ENCODE results near the gene FAM217B. TPM values are rescaled to one million over a fixed set of nuclear protein-coding genes. Genes with fewer than 3 reads are reported as not detected.

Gene FAM217B, protein sequence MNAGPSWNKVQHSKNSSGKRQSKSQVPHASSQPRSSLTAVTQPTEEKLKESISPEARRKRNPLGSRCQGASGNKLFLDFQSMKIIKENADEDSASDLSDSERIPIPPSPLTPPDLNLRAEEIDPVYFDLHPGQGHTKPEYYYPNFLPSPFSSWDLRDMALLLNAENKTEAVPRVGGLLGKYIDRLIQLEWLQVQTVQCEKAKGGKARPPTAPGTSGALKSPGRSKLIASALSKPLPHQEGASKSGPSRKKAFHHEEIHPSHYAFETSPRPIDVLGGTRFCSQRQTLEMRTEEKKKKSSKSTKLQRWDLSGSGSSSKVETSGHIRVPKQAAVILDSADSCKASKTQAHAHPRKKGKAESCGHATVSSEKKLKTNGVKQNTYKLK
- 15.4 TPM for polyA plus RNA-seq
- long read RNA-seq, donor 1, full-length matches to known transcripts = 1 of 1 reads
- long read RNA-seq, donor 1, partial matches to known transcripts = 0 of 1 reads
- long read RNA-seq, donor 1, other reads (novel, unspliced or antisense) = 0 of 1 reads
- long read RNA-seq, donor 2, full-length matches to known transcripts = 6 of 6 reads
- long read RNA-seq, donor 2, partial matches to known transcripts = 0 of 6 reads
- long read RNA-seq, donor 2, other reads (novel, unspliced or antisense) = 0 of 6 reads
- long read RNA-seq, donor 3, full-length matches to known transcripts = 14 of 14 reads
- long read RNA-seq, donor 3, partial matches to known transcripts = 0 of 14 reads
- long read RNA-seq, donor 3, other reads (novel, unspliced or antisense) = 0 of 14 reads
- long read RNA-seq, donor 4, full-length matches to known transcripts = 3 of 3 reads
- long read RNA-seq, donor 4, partial matches to known transcripts = 0 of 3 reads
- long read RNA-seq, donor 4, other reads (novel, unspliced or antisense) = 0 of 3 reads
- long read RNA-seq, donor 5, full-length matches to known transcripts = 1 of 1 reads
- long read RNA-seq, donor 5, partial matches to known transcripts = 0 of 1 reads
- long read RNA-seq, donor 5, other reads (novel, unspliced or antisense) = 0 of 1 reads
- long read RNA-seq, donor 6, full-length matches to known transcripts = 11 of 11 reads
- long read RNA-seq, donor 6, partial matches to known transcripts = 0 of 11 reads
- long read RNA-seq, donor 6, other reads (novel, unspliced or antisense) = 0 of 11 reads
- long read RNA-seq, donor 7, full-length matches to known transcripts = 2 of 2 reads
- long read RNA-seq, donor 7, partial matches to known transcripts = 0 of 2 reads
- long read RNA-seq, donor 7, other reads (novel, unspliced or antisense) = 0 of 2 reads
- long read RNA-seq, donor 8, full-length matches to known transcripts = 7 of 7 reads
- long read RNA-seq, donor 8, partial matches to known transcripts = 0 of 7 reads
- long read RNA-seq, donor 8, other reads (novel, unspliced or antisense) = 0 of 7 reads
- long read RNA-seq, donor 9, full-length matches to known transcripts = 4 of 4 reads
- long read RNA-seq, donor 9, partial matches to known transcripts = 0 of 4 reads
- long read RNA-seq, donor 9, other reads (novel, unspliced or antisense) = 0 of 4 reads
- long read RNA-seq, donor 10, full-length matches to known transcripts = 9 of 9 reads
- long read RNA-seq, donor 10, partial matches to known transcripts = 0 of 9 reads
- long read RNA-seq, donor 10, other reads (novel, unspliced or antisense) = 0 of 9 reads
- long read RNA-seq, donor 11, full-length matches to known transcripts = 5 of 5 reads
- long read RNA-seq, donor 11, partial matches to known transcripts = 0 of 5 reads
- long read RNA-seq, donor 11, other reads (novel, unspliced or antisense) = 0 of 5 reads

DNA sequence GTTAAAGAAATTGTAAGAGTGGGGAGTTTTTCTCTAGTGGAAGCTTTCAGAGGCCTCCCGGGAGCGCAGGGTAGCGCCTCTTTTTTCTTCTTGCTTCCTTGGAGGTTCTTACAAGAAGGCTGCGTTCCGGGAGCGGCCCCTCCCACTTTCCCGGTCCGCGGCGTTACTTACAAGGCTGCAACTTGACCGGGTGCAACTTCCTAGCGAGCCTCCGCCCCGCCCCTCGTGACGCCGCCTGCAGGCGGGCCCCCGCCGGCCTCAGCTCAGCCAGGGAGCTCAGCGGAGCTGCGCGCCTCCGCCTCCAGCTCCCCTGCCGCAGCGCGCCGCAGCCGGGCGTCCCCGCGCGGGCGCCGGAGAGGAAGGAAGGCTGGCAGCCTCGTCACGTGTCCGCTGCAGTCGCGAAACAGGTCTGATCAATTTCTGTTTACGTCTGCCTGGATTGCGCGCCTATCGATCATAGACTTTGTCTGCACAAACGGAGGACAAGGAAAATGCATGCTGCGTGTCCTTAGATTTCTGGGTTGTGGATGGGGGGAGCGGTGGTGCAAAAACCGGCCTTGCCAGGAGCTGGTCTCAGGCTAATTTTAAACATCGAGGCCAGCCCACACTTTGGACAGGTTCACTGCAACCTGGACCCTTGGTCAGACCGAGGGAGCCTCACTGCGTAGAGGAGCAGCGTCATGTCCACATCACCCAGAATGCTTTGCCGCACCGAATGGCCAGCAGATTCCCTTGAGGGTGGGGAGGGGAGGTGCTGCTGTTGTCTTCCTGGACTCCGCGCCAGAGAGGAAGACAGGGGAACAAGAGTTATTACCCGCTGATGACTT, at the start of gene FAM217B, which contains the start of gene PPP1R3D:
TSS of gene FAM217B (plus strand) at position 261 of the 827 bp plus-strand sequence. CDS start 3,555 bp downstream, outside the sequence.
TSS of gene PPP1R3D (minus strand) at position 177 of the 827 bp plus-strand sequence. CDS start 374 bp downstream, outside the sequence.
- peak within 1 kb of the TSS; percentile 99 for H3K27ac ChIP-seq (ENCODE audit: low read length)
- peaks cover 17% of the 10 kb centered on the region for H3K36me3 ChIP-seq (ENCODE audit: control insufficient read depth, insufficient read depth, low read length)
- peak; percentile 97 to 99 for DNase-seq
- no CpG with 5 or more reads among the region's 57 CpGs for WGBS (ENCODE audit: insufficient coverage, low lambda C conversion rate)
- H3K4me3 ChIP-seq (ENCODE audit: low read length) = peak within 1 kb of the TSS; percentile 70
- H3K9me3 ChIP-seq (ENCODE audit: control insufficient read depth, low read depth, low read length) = peaks cover 7% of the 10 kb centered on the region
- no peaks in the 10 kb centered on the region for H3K27me3 ChIP-seq (ENCODE audit: control insufficient read depth, insufficient read depth, low read length)
- peaks cover 20% of the 10 kb centered on the region for H3K4me1 ChIP-seq (ENCODE audit: control insufficient read depth, insufficient read depth, low read length)

DNA sequence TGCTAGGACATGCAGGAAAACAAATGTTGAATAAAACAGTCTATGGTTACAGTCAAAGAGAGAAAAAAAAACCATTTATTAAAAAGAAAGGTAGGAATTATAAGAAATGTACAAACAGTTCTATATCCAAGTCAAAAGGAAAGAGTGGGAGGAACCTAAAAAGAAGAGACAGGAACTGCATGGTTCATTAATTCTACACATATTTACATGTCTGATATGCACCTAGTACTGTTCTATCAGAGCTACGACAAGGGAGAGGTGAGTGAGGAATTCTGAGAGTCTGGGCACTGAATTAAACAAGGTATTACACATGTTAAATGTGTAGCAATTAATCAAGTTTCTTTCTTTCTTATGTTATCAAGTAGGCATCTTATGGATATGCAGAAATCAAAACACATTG, 48.6 kb upstream of the FAM217B start:
- no peak overlapping the region for H3K4me3 ChIP-seq (ENCODE audit: low read length)
- no peak overlapping the region for H3K27ac ChIP-seq (ENCODE audit: low read length)
- WGBS (ENCODE audit: insufficient coverage, low lambda C conversion rate) = no CpG with 5 or more reads among the region's 1 CpG

DNA sequence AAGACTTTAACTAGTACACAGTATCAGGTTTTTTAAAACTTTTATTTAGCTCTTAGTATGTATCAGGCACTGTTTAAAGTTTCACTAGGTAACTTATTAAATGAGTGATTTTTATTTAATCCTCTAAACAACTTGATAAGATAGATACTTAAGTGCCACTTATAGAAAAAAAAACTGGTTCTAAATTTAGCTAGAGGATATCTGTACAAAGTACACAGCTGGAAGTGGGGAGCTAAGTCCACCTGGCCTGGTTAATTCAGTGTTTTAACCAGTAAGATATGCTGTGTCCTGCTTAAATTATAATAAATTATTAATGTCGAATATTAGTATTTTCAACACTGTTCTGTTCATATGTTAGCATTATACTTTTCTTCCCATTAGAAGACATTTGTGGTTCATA, 44.3 kb upstream of the FAM217B start:
- H3K4me3 ChIP-seq (ENCODE audit: low read length) = no peak overlapping the region
- H3K27ac ChIP-seq (ENCODE audit: low read length) = no peak overlapping the region
- peaks cover 9% of the 10 kb centered on the region for H3K4me1 ChIP-seq (ENCODE audit: control insufficient read depth, insufficient read depth, low read length)
- WGBS (ENCODE audit: insufficient coverage, low lambda C conversion rate) = 80% methylated on average over 1 of the region's 1 CpG
- no peaks in the 10 kb centered on the region for H3K27me3 ChIP-seq (ENCODE audit: control insufficient read depth, insufficient read depth, low read length)
- peak; percentile 19 to 53 for DNase-seq
- H3K36me3 ChIP-seq (ENCODE audit: control insufficient read depth, insufficient read depth, low read length) = no peaks in the 10 kb centered on the region
- no peaks in the 10 kb centered on the region for H3K9me3 ChIP-seq (ENCODE audit: control insufficient read depth, low read depth, low read length)

More for the DNA sequence above, 48.6 kb upstream of the FAM217B start:
- no peak for DNase-seq
- Histone ChIP-seq H3K27me3 (ENCODE audit: control insufficient read depth, insufficient read depth, low read length) (no peaks in the 10 kb centered on the region), H3K9me3 (ENCODE audit: control insufficient read depth, low read depth, low read length) (no peaks in the 10 kb centered on the region), H3K36me3 (ENCODE audit: control insufficient read depth, insufficient read depth, low read length) (no peaks in the 10 kb centered on the region), H3K4me1 (ENCODE audit: control insufficient read depth, insufficient read depth, low read length) (peaks cover 4% of the 10 kb centered on the region)

DNA sequence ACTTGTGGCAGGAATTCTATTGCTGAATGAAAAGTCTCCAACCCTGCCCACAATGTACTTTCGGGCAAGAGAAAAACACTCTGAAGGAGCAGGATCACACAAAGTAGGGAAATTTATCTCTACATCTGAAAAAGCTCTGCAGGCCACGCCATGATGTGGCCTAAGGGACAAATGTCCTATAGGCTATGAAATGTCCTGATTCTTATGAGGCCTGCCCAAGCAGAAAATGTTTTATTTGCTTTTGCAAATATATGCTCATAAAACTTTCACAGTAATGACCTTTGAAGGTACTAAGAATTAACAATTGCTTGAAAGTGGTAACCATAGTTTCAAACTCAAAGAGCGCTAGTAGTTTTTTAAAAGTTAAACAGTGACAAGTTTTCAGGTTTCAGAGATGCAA, 37.7 kb upstream of the FAM217B start:
- no peaks in the 10 kb centered on the region for H3K36me3 ChIP-seq (ENCODE audit: control insufficient read depth, insufficient read depth, low read length)
- no peaks in the 10 kb centered on the region for H3K9me3 ChIP-seq (ENCODE audit: control insufficient read depth, low read depth, low read length)
- H3K4me1 ChIP-seq (ENCODE audit: control insufficient read depth, insufficient read depth, low read length) = no peaks in the 10 kb centered on the region
- WGBS (ENCODE audit: insufficient coverage, low lambda C conversion rate) = 63% methylated on average over 1 of the region's 3 CpGs
- peak in 1 of 2 donors; percentile 24 for DNase-seq
- H3K4me3 ChIP-seq (ENCODE audit: low read length) = no peak overlapping the region
- no peak overlapping the region for H3K27ac ChIP-seq (ENCODE audit: low read length)
- H3K27me3 ChIP-seq (ENCODE audit: control insufficient read depth, insufficient read depth, low read length) = no peaks in the 10 kb centered on the region

DNA sequence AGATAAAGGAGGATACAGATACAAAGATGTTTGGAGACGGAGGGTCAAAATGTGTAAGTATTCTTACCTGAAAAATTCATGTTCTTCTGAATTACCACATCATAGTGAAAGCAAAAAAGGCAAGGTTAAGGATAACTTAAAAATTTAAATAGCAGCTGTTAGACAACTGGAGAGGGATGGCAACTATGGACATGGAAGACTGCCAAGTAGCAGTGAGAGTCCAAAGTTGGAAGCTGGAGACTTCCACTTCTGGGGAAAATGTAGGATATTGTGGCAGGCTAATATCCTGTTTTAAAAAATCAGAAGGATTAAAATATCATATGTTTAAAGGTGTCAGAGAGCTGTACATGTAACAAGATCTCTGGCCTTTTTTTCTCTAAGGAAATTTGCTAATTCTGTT, 36.6 kb upstream of the FAM217B start:
- H3K4me3 ChIP-seq (ENCODE audit: low read length) = no peak overlapping the region
- WGBS (ENCODE audit: insufficient coverage, low lambda C conversion rate) = 100% methylated on average over 1 of the region's 1 CpG
- H3K27ac ChIP-seq (ENCODE audit: low read length) = no peak overlapping the region
- no peaks in the 10 kb centered on the region for H3K4me1 ChIP-seq (ENCODE audit: control insufficient read depth, insufficient read depth, low read length)
- DNase-seq = no peak
- no peaks in the 10 kb centered on the region for H3K27me3 ChIP-seq (ENCODE audit: control insufficient read depth, insufficient read depth, low read length)
- H3K9me3 ChIP-seq (ENCODE audit: control insufficient read depth, low read depth, low read length) = no peaks in the 10 kb centered on the region
- H3K36me3 ChIP-seq (ENCODE audit: control insufficient read depth, insufficient read depth, low read length) = no peaks in the 10 kb centered on the region

DNA sequence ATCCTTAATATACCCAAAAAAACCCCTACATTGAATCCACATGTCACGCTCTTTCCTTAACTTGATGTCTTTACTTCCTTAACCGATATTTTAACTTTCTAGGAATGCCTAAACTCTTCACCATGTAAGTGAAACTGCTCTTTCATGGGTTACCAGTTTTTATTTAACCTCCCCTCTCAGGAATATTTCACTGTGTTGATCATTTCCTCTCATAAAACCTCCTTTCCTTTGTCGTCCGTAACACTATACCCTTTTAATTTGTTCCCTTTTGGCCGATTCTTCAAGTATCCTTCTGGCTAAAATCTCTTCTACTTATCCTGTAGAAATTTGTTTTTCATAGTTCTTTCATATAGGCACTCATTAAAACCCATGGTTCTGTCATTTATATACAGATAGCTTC, 31.3 kb upstream of the FAM217B start:
- Histone ChIP-seq H3K36me3 (ENCODE audit: control insufficient read depth, insufficient read depth, low read length) (no peaks in the 10 kb centered on the region), H3K27ac (ENCODE audit: low read length) (no peak overlapping the region), H3K4me3 (ENCODE audit: low read length) (no peak overlapping the region), H3K9me3 (ENCODE audit: control insufficient read depth, low read depth, low read length) (no peaks in the 10 kb centered on the region), H3K27me3 (ENCODE audit: control insufficient read depth, insufficient read depth, low read length) (no peaks in the 10 kb centered on the region), H3K4me1 (ENCODE audit: control insufficient read depth, insufficient read depth, low read length) (no peaks in the 10 kb centered on the region)
- WGBS (ENCODE audit: insufficient coverage, low lambda C conversion rate) = 84% methylated on average over 4 of the region's 5 CpGs
- no peak for DNase-seq

DNA sequence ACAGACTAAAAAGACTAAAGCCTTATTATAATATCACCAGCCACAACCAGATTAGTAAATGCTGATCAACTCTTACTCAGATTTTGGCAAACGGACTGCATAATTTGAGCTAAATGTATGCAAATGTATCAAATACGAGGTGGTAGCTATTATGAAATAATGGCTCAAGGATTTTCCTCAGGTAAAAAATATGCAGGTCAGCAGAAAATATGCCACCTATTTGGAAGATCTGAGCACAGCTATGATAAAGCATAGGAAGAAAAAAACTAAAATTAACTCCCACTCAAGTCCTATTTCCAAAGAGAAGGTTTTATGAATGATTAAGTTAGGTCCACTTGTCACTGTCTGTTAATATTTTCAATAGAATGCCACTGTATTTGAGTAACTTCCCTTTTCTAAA, 29.1 kb upstream of the FAM217B start:
- no peaks in the 10 kb centered on the region for H3K27me3 ChIP-seq (ENCODE audit: control insufficient read depth, insufficient read depth, low read length)
- DNase-seq = no peak
- H3K36me3 ChIP-seq (ENCODE audit: control insufficient read depth, insufficient read depth, low read length) = no peaks in the 10 kb centered on the region
- no peak overlapping the region for H3K27ac ChIP-seq (ENCODE audit: low read length)
- H3K9me3 ChIP-seq (ENCODE audit: control insufficient read depth, low read depth, low read length) = no peaks in the 10 kb centered on the region
- H3K4me3 ChIP-seq (ENCODE audit: low read length) = no peak overlapping the region
- H3K4me1 ChIP-seq (ENCODE audit: control insufficient read depth, insufficient read depth, low read length) = no peaks in the 10 kb centered on the region
- WGBS (ENCODE audit: insufficient coverage, low lambda C conversion rate) = no CpG with 5 or more reads among the region's 2 CpGs

DNA sequence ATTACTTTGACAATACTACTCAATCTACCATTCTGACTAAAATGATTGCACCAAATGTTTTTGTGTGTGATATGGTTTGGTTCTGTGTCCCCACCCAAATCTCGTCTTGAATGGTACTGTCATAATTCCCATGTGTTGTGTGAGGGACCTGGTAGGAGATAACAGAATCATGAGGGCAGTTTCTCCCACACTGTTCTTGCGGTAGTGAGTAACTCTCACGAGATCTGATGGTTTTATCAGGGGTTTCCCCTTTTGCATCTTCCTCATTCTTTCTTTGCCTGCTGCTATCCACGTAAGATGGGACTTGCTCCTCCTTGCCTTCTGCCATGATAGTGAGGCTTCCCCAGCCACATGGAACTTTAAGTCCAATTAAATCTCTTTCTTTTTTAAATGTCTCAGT, 27.6 kb upstream of the FAM217B start:
- Histone ChIP-seq H3K4me1 (ENCODE audit: control insufficient read depth, insufficient read depth, low read length) (no peaks in the 10 kb centered on the region), H3K36me3 (ENCODE audit: control insufficient read depth, insufficient read depth, low read length) (no peaks in the 10 kb centered on the region), H3K9me3 (ENCODE audit: control insufficient read depth, low read depth, low read length) (no peaks in the 10 kb centered on the region), H3K27me3 (ENCODE audit: control insufficient read depth, insufficient read depth, low read length) (no peaks in the 10 kb centered on the region), H3K27ac (ENCODE audit: low read length) (no peak overlapping the region), H3K4me3 (ENCODE audit: low read length) (no peak overlapping the region)
- DNase-seq = no peak
- 50% methylated on average over 1 of the region's 4 CpGs for WGBS (ENCODE audit: insufficient coverage, low lambda C conversion rate)

DNA sequence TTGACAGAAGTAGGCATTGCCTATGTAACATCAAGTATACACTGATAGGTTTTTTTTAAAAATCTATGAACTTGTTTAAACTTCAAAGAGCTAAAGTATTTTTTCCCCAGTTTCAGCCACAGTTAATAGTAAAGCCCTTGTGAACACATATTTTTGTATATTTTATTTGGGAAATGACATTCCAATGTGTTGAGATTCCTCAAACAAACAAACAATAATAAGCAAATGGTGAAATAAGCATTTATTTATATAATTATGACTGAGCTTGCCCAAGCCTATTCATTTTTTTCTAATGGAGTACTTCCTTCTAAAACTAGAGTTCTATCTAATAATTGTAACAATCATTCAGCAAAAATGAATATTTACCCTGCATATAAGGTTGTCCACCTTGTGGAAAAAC, 19.2 kb upstream of the FAM217B start:
- no peak overlapping the region for H3K27ac ChIP-seq (ENCODE audit: low read length)
- no peak overlapping the region for H3K4me3 ChIP-seq (ENCODE audit: low read length)
- no peaks in the 10 kb centered on the region for H3K36me3 ChIP-seq (ENCODE audit: control insufficient read depth, insufficient read depth, low read length)
- no peaks in the 10 kb centered on the region for H3K27me3 ChIP-seq (ENCODE audit: control insufficient read depth, insufficient read depth, low read length)
- H3K9me3 ChIP-seq (ENCODE audit: control insufficient read depth, low read depth, low read length) = no peaks in the 10 kb centered on the region
- no peaks in the 10 kb centered on the region for H3K4me1 ChIP-seq (ENCODE audit: control insufficient read depth, insufficient read depth, low read length)
- DNase-seq = no peak
